HG03378 (cell line): Measurements from ENCODE around the gene WDR77.

Source experiments
- ATAC-seq: cut with Tn5 transposase; IDR thresholded peaks from one replicate; pipeline ENCODE4 v1.9.1; 2021; ENCODE audit warnings: mild to moderate bottlenecking, moderate library complexity; ENCODE audit not compliant: unreplicated experiment

Gene WDR77

GRCh38 chr1:111441573-111442192 lies 7.4 kb downstream of the WDR77 start:
- ATAC-seq, result no peak

- ATAC-seq, result no peak
These were observed 9.3 kb downstream of the WDR77 start for GRCh38 chr1:111439461-111440351.

GRCh38 chr1:111436726-111437125 lies 12.3 kb downstream of the WDR77 start:
- no peak for ATAC-seq

GRCh38 chr1:111424281-111424680 lies 24.8 kb downstream of the WDR77 start:
- no peak for ATAC-seq

GRCh38 chr1:111422546-111423391 lies 26.3 kb downstream of the WDR77 start:
- no peak for ATAC-seq

GRCh38 chr1:111420377-111420776 lies 28.7 kb downstream of the WDR77 start:
- ATAC-seq, result no peak

- no peak for ATAC-seq
These were observed 30.0 kb downstream of the WDR77 start for GRCh38 chr1:111419037-111419436.

GRCh38 chr1:111417755-111418154 lies 31.3 kb downstream of the WDR77 start:
- no peak for ATAC-seq

- ATAC-seq, result no peak
These were observed 33.6 kb downstream of the WDR77 start for GRCh38 chr1:111415461-111415860.

- no peak for ATAC-seq
These were observed 34.3 kb downstream of the WDR77 start for GRCh38 chr1:111414756-111415155.

- no peak for ATAC-seq
These were observed 36.2 kb downstream of the WDR77 start for GRCh38 chr1:111412839-111413238.

- ATAC-seq, result no peak
These were observed 41.8 kb downstream of the WDR77 start for GRCh38 chr1:111407301-111407700.

- peak; percentile 90 for ATAC-seq
These were observed 42.7 kb downstream of the WDR77 start for GRCh38 chr1:111406321-111406768.

GRCh38 chr1:111404588-111404987 lies 44.5 kb downstream of the WDR77 start:
- ATAC-seq, result no peak

- ATAC-seq, result no peak
These were observed 47.0 kb downstream of the WDR77 start for GRCh38 chr1:111402083-111402482.

- no peak for ATAC-seq
These were observed 49.1 kb downstream of the WDR77 start for GRCh38 chr1:111399792-111400610.

GRCh38 chr1:111392460-111392945 lies 56.6 kb downstream of the WDR77 start:
- ATAC-seq, result no peak

- no peak for ATAC-seq
These were observed 57.0 kb downstream of the WDR77 start for GRCh38 chr1:111392042-111392441.
